ENCODE data around the gene CEP78. TPM values are rescaled to one million over a fixed set of nuclear protein-coding genes. Genes with fewer than 3 reads are reported as not detected.

CEP78 gene
- total RNA-seq, 1 donor from 2014 or later, result 66.4 TPM

- H3K27me3 Mint-ChIP-seq (ENCODE audit: low read depth), result no peaks in the 10 kb centered on the region
- H3K9me3 Mint-ChIP-seq, result no peaks in the 10 kb centered on the region
- TF ChIP-seq CTCF (conservative IDR thresholded peaks at IDR 0.05), result no peak
- H3K4me1 Mint-ChIP-seq, result peaks cover 16% of the 10 kb centered on the region
- peaks cover 24% of the 10 kb centered on the region for H3K36me3 Mint-ChIP-seq (ENCODE audit: low read depth)
- no peak overlapping the region for H3K4me3 Mint-ChIP-seq
- no peak overlapping the region for H3K27ac Mint-ChIP-seq (ENCODE audit: unreplicated experiment)
- DNase-seq (ENCODE audit: low read depth, low spot score), result no peak
These were observed 67.6 kb downstream of the CEP78 start for GRCh38 chr9:78303377-78304062.

GRCh38 chr9:78304357-78304756, 68.5 kb downstream of the CEP78 start:
- H3K27ac Mint-ChIP-seq (ENCODE audit: unreplicated experiment), result no peak overlapping the region
- TF ChIP-seq CTCF (conservative IDR thresholded peaks at IDR 0.05), result no peak
- no peak overlapping the region for H3K4me3 Mint-ChIP-seq
- H3K4me1 Mint-ChIP-seq, result peaks cover 8% of the 10 kb centered on the region
- DNase-seq (ENCODE audit: low read depth, low spot score), result no peak
- H3K36me3 Mint-ChIP-seq (ENCODE audit: low read depth), result peaks cover 26% of the 10 kb centered on the region
- no peaks in the 10 kb centered on the region for H3K9me3 Mint-ChIP-seq
- no peaks in the 10 kb centered on the region for H3K27me3 Mint-ChIP-seq (ENCODE audit: low read depth)

DNA sequence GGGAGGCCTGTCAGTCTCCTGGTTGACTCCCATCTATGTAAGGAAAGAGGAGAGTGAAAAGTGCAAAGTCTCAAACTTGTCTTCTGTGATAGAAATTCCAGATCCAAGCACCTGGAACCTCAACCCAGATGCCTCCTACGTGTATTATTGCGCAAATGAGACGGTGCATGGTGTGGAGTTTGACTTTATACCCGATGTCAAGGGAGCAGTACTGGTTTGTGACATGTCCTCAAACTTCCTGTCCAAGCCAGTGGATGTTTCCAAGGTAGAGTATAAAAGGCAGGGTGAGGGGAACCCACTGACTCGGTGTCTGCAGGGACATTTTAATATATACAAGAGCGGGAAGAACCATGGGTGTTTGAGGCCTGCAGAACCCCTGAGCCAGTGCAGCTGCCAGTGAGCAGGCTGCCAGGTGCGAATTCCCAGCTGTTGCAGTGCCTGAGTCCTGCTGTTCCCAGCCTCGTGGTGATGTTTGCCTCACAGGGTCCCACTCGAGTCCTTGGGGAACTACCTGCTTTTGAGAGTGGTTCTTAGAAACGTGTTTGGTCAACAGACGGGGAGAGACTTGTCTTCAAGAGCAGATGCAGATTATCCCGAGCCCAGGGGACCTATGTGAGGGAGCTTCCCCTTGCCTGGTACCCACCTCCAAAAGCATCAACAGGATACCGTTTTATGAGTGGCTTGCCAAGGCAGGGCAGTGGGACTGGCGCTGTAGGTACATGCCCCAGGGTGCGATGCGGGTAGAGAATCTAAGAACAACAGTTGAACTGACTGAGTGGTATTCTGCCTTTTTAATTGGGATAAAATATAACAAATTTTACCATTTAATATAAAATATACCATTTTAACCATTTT, 70.6 kb downstream of the CEP78 start:
- no peak for DNase-seq (ENCODE audit: low read depth, low spot score)
- peaks cover 28% of the 10 kb centered on the region for H3K36me3 Mint-ChIP-seq (ENCODE audit: low read depth)
- H3K27me3 Mint-ChIP-seq (ENCODE audit: low read depth), result no peaks in the 10 kb centered on the region
- no peak overlapping the region for H3K4me3 Mint-ChIP-seq
- H3K4me1 Mint-ChIP-seq, result peaks cover 10% of the 10 kb centered on the region
- no peaks in the 10 kb centered on the region for H3K9me3 Mint-ChIP-seq
- H3K27ac Mint-ChIP-seq (ENCODE audit: unreplicated experiment), result no peak overlapping the region
- no peak for TF ChIP-seq CTCF (conservative IDR thresholded peaks at IDR 0.05)

DNA sequence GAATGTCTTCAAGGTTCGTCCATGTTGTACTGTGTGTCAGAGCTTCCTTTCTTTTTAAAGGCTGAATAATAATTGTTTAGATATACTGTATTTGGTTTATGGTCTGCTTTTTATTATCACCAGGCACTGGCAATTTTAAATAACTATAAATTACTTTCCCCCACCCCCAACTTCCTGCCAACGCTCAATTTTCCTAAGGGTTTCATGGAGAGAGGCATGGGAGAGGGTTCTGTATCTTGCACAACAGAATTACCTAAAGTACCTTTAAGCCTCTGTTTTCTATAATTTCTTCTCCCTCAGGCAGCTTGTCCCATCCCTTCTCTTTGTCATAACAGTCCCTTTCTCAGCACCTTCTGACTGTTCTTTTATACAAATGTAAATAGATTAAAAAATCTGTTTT, 71.5 kb downstream of the CEP78 start:
- no peaks in the 10 kb centered on the region for H3K9me3 Mint-ChIP-seq
- peaks cover 34% of the 10 kb centered on the region for H3K36me3 Mint-ChIP-seq (ENCODE audit: low read depth)
- no peak for DNase-seq (ENCODE audit: low read depth, low spot score)
- no peak for TF ChIP-seq CTCF (conservative IDR thresholded peaks at IDR 0.05)
- H3K4me3 Mint-ChIP-seq, result no peak overlapping the region
- H3K27me3 Mint-ChIP-seq (ENCODE audit: low read depth), result no peaks in the 10 kb centered on the region
- peak overlapping the region; percentile 43 for H3K27ac Mint-ChIP-seq (ENCODE audit: unreplicated experiment)
- H3K4me1 Mint-ChIP-seq, result peaks cover 17% of the 10 kb centered on the region

DNA sequence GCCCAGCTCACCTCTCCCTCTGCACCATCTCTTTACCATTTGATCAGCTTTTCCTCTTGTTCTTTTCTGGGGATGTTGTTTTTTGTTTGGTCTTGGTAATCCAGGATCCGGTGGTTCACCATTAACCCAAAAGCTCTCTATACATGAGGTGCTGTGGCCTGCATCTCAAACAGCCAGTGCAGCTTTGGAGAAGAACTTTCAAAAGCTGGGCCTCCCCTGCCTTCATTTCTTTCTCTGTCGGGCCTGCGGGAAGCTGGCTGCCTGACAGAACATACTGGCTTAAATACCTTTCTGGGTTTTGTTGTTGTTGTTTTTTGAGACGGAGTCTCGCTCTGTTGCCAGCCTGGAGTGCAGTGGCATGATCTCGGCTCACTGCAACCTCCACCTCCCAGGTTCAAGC, 73.2 kb downstream of the CEP78 start:
- Mint-ChIP-seq H3K4me3 (no peak overlapping the region), H3K36me3 (ENCODE audit: low read depth) (peaks cover 29% of the 10 kb centered on the region), H3K9me3 (no peaks in the 10 kb centered on the region), H3K4me1 (peaks cover 17% of the 10 kb centered on the region), H3K27me3 (ENCODE audit: low read depth) (no peaks in the 10 kb centered on the region), H3K27ac (ENCODE audit: unreplicated experiment) (no peak overlapping the region)
- TF ChIP-seq CTCF (conservative IDR thresholded peaks at IDR 0.05), result no peak
- DNase-seq (ENCODE audit: low read depth, low spot score), result no peak
